GM19324 (cell line): ENCODE data around the gene SECTM1.
"Not testable (repeated sequence)": the region's sequence is repeated elsewhere in the genome, so short reads cannot be mapped to it uniquely, and the experiment has no call there.

Experiments used
- ATAC-seq: cut with Tn5 transposase; IDR thresholded peaks from one replicate; pipeline ENCODE4 v1.9.1; 2021; ENCODE audit warnings: mild to moderate bottlenecking, moderate library complexity; ENCODE audit not compliant: unreplicated experiment, low FRiP score

Gene SECTM1

DNA sequence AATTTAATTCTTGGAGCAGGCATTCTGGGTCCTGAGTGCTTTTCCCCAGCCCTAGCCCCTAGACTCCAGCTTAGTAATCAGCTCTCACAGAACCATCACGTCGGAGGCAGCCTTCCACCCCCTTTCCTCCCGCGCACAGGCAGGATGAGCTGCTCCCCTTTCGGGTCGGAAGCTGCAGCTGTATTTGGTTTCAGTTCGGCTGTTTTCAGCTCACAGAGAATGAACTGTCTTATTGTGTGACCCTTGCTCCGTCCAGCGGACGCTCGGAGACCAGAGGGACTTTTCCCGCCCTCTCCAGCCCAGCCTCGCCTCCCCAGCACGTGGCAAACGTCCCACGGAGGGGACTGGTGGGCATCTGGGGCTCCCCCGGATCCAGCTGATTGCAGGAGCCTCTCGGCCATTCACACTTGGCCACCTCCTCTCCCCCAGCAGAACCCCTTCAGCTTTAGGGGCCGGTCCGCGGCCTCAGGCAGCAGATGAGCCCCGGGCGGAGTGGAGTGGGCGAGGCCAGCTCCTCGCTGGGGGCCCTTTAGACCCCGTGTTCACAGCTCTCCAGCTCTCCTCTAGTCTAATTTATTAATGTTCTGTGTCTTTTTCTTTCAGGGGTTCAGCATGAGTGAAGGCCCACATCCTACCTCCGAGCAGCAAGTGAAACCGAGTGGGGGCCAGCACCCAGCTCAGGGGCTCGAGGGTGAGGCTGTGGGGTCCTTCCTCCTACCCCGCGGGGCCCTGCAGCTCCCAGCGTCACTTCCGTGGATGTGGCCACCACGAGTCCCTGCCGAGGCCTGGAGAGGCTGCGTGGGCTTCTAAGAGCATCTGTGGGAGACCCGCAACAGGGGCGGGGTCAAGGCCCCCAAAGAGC is 37.1 kb upstream of the SECTM1 start:
- no peak for ATAC-seq

- no peak for ATAC-seq
Measured at GRCh38 chr17:82369211-82369610, 35.6 kb upstream of the SECTM1 start.

DNA sequence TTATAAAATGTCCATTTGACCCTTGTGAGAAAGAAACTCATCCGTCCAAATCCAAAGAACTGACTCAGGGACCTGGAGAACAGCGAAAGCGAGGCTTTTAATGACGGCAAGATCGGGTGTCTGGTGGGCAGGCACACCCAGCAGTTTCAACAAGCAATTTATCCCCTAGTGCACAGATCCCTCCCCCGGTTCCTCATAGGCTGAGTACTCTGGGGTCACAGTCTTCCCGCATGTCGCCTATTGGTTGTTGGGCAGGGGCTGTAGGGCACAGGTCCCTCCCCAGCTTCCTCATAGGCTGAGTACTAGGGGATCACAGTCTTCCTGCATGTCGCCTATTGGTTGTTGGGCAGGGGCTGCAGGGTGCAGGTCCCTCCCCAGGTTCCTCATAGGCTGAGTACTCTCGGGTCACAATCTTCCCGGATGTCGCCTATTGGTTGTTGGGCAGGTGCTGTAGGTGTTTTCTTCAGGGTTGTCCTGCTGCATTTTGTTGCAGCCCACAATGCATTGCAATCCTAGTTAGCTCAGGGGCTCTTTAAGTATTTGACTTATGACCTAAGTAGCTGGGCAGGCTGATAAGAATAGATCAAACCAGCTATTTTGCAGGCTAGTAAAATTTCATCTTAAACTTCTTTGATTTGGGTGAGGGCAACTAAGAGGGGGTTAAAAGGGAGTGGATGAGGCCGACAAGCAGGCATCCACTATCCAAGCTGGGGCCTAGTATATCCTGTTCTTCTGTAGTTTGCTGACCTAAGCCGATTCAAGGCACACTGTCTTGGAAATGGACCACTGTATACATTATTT is 34.4 kb upstream of the SECTM1 start:
- no peak for ATAC-seq

- no peak for ATAC-seq
Measured at GRCh38 chr17:82366749-82367148, 33.2 kb upstream of the SECTM1 start.

- no peak for ATAC-seq
Measured at GRCh38 chr17:82365606-82366295, 32.2 kb upstream of the SECTM1 start.

DNA sequence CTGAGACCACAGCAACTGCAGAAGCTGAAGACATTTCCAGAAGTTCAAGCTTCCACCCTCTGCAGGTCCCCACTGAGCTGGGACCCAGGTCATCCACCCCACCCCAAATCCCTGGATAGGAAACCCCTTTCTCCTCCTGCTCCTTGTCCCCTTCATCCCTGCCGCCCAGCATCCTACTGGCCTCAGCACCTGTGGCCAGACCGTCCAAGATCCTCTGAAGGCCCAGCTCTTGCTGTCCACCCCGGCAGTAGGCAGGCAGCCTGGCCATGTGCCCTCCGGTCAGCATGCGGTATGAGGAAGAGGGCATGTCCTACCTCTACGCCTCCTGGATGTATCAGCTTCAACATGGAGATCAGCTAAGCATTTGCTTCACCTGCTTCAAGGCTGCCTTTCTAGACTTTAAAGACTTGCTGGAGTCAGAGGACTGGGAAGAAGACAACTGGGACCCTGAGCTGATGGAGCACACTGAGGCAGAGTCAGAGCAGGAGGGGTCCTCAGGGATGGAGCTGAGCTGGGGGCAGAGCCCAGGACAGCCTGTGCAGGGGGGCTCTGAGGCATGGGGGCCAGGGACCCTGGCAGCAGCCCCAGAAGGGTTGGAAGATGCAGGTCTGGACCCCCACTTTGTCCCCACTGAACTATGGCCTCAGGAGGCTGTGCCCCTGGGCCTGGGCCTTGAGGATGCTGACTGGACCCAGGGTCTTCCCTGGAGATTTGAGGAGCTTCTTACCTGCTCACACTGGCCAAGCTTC is 28.5 kb upstream of the SECTM1 start:
- ATAC-seq: no peak

GRCh38 chr17:82359451-82360074 is 26.0 kb upstream of the SECTM1 start:
- ATAC-seq: not testable (repeated sequence)

DNA sequence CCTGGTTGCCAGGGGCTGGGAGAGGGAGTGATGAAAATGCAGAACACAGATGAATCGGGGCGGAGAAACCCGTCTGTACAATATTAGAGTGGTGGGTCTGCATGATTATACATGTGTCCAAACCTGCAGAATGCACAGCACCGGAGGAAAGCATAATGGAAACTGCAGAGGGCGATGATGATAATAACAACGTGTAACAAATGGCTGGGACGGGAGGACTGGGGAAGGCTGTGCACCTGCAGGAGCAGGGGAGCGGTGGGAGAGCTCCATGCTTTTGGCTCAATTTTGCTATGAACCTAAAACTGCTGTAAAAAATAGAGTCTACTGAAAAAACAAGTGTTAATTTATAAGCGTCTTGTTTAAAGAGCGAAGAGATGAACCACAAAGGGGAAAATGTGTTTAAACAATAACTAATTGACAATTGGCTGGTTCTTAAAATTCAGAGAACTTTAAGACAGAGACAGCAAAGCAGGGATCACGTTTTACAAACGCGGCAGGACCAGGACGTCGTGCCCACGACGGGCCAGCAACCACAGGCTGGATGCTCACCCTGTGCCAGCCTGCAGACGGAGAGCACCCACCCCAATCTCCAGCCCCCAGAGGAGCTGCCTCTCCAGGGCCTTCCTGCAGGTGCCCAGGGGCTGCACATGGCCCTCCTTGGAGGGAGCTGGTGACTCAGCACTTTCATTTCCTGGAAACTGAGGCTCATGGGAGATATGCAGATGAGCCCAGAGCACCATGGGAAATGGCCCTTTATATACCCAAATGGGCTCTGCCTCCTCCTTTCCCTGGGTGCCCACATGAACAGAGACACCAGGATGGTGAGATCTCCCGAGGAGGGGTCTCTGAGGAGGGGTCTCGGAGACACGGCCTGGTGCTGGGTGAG is 25.1 kb upstream of the SECTM1 start, which contains the start of gene TEX19:
Gene TEX19 (plus strand): TSS at position 783 of the 886 bp plus-strand sequence. CDS start 2,904 bp downstream, outside the sequence.
- no peak for ATAC-seq

DNA sequence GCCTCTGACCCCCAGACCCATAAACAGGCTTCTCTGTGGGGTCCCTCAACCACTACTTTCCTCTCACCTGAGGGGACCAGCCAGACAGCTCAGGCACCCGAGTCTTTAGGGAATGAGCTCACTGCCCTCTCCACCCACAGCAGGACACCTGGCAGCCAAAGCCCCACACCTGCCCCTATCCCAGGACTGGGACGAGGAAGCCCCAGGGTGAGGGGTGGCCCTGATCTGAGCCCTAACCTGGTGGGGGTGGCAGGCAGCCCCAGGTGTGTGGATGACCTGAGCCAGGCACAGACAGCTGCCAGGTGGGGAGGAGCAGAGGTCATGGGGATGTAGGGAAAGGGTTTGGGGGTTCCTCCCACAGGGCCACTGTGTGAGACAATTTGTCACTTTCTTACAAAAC is 23.8 kb upstream of the SECTM1 start:
- no peak for ATAC-seq

GRCh38 chr17:82356845-82357355 is 23.3 kb upstream of the SECTM1 start:
- ATAC-seq: no peak

DNA sequence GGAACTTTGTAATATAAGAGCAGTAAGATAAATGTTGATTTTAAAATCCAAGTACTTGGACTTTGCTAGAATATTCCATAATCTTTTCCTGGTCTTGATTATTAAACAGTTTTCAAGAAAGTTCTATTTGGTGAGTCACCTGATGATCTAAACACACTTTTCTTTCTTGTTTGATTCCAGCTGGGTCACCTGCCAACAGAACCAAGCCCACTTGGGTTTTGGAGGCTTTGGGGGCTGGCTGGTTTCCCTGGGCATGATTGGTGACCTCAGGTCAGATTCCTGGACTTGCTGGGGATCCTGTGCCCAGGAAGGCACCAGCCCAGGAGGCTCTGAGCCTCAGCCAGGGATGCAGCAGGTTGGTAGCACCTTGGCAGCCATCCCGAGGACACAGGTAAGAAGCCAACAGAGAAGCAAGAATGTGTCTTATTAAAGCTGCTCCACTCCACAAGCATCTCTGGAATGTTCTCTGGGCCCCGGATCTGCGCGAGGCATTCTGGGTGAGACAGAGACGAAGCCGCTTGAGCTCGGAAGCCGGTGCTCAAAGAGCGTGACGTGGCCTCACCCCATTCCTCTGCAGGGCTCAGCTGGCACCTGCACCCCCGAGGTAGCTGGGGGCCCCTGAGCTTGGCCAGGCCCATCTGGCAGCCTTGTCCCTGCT is 22.3 kb upstream of the SECTM1 start:
- no peak for ATAC-seq

GRCh38 chr17:82354804-82355308 is 21.3 kb upstream of the SECTM1 start:
- no peak for ATAC-seq

DNA sequence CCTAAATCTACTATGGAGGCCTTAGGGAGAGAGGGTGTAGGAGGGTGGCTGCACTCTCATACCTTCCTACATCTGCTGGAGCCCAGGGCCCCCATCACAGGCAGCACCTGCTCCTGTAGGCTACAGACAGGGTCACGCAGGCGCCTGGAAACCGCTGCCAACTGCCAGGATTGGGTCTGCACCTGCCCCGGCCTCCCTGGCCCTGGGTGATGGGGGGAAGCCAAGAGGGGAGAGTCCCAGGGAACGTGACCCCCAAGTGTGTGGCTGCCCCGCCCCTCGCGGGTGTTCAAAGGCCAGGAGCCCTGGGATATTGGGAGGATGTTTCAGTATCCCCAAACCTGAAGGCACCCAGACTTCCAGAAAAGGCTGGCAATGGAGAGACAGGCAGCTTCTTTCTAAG is 19.9 kb upstream of the SECTM1 start:
- ATAC-seq: no peak

DNA sequence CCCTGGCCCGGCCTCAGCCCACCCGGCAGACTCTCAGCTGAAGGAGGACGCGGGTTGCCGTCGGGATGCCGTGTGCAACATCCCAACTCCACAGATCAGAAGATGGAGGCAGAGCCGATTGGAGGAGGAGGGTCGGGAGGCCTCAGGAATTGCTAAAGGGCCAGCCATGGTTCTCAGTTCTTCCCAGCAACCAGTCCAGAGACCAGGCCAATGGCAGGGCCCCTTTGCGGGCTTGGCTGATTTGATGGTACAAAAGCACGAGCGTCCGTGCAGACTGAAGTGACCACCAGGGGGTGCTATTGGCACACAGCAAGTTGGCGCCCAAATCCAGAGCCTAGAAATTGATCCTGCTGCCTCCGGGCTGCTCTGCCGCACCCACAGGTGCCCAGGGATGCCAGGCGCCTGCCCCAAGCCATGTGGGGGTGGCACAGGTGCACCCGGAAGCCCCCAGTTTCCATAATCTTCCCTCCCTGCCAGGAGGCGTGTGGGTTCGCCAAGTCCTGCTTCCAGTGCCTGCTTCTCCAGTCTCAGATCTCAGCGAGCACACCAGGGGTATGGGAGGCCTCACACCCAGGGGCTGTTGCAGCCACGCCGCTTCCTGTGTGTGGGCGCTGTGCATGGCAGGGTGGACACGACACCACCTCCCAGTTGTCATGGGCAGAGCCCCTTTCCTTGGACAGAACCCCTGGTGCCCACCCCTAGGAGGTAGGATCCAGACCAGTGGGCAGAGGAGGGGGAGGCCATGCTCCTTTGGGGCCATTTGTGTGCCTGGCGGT is 18.3 kb upstream of the SECTM1 start:
- peak; percentile 36 for ATAC-seq

DNA sequence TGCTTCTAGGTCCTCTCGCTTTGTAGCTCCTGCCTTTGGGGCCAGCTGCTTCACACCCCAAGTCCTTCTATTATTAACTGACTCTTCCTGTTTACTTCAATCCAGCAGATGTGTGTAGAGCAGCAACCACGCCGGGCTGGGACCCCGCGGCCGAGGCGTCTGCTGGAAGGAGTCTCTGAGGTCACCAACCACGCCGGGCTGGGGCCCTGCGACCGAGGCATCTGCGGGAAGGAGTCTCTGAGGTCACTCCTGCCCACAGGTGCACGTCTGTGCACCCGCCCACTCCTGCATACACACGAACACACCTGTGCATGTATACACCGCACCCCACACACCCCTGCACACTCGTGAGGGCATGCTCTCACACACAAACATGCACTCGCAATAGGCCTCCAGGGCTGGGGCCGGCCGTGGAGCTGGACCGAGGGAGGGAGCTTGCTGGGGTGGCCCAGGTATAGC is 17.7 kb upstream of the SECTM1 start:
- peak; percentile 52 for ATAC-seq

GRCh38 chr17:82350182-82351030 is 16.8 kb upstream of the SECTM1 start:
- ATAC-seq: peak; percentile 33
